ENCODE measurements around the gene SLC37A2.

Gene SLC37A2

DNA sequence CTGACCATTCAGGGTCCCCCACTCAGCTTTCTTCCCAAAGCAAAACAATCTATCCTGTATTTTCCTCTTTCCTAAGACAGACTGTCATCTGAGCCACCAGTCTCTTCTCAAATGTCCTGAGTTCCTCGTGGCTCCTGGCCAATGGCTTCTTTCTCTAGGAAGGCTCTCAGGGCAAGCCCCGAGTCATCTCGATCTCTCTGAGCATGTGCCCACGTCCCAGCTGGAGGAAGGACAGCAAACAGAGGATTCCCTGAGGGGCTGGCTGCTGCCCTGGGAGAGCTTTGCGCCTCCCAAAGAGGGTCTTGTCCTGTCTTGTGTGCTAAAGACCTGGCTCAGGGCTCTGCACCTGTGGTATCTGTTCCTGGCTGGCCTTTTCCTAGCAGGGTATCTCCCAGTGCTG, 8.3 kb downstream of the SLC37A2 start:
- Histone ChIP-seq H3K36me3 (ENCODE audit: insufficient read depth) (no peaks in the 10 kb centered on the region), H3K9ac (no peak overlapping the region), H2AFZ (ENCODE audit: low read depth) (no peak overlapping the region), H3K4me1 (ENCODE audit: low read depth, poor library complexity, severe bottlenecking) (no peaks in the 10 kb centered on the region), H3K4me3 (IDR thresholded peaks at IDR 0.05; ENCODE audit: insufficient read depth, low read depth, low read length) (no peak overlapping the region), H3K27me3 (ENCODE audit: insufficient read depth, low read depth) (no peaks in the 10 kb centered on the region), H3K4me2 (no peak overlapping the region), H4K20me1 (ENCODE audit: insufficient read depth) (no peaks in the 10 kb centered on the region), H3K27ac (no peak overlapping the region), H3K79me2 (ENCODE audit: insufficient read depth, low read depth) (no peaks in the 10 kb centered on the region)
- TF ChIP-seq, protein P1, sequence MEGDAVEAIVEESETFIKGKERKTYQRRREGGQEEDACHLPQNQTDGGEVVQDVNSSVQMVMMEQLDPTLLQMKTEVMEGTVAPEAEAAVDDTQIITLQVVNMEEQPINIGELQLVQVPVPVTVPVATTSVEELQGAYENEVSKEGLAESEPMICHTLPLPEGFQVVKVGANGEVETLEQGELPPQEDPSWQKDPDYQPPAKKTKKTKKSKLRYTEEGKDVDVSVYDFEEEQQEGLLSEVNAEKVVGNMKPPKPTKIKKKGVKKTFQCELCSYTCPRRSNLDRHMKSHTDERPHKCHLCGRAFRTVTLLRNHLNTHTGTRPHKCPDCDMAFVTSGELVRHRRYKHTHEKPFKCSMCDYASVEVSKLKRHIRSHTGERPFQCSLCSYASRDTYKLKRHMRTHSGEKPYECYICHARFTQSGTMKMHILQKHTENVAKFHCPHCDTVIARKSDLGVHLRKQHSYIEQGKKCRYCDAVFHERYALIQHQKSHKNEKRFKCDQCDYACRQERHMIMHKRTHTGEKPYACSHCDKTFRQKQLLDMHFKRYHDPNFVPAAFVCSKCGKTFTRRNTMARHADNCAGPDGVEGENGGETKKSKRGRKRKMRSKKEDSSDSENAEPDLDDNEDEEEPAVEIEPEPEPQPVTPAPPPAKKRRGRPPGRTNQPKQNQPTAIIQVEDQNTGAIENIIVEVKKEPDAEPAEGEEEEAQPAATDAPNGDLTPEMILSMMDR (conservative IDR thresholded peaks at IDR 0.05; ENCODE audit: low read depth, low read length): no peak

DNA sequence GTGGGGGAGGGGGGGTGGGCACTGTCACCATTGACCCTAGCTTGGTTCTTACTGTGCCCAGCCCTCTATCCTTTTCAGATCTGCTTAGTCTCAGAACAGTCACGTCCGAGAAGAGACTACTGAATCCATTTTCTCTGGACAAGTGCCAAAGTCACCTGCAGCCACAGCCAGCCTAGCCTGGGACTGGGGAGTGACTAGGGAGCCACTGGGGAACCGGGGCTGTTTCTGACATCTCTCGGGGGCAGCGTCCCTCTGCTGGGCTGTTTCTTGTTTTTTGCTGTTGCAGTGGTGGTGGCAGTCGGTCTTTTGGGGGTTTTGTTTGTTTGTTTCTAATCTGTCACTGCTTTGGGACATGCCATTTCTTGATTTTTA, 8.7 kb downstream of the SLC37A2 start:
- Histone ChIP-seq H3K36me3 (ENCODE audit: insufficient read depth) (no peaks in the 10 kb centered on the region), H3K4me1 (ENCODE audit: low read depth, poor library complexity, severe bottlenecking) (no peaks in the 10 kb centered on the region), H3K27me3 (ENCODE audit: insufficient read depth, low read depth) (no peaks in the 10 kb centered on the region), H2AFZ (ENCODE audit: low read depth) (no peak overlapping the region), H3K27ac (no peak overlapping the region), H4K20me1 (ENCODE audit: insufficient read depth) (no peaks in the 10 kb centered on the region), H3K4me3 (IDR thresholded peaks at IDR 0.05; ENCODE audit: insufficient read depth, low read depth, low read length) (no peak overlapping the region), H3K9ac (no peak overlapping the region), H3K4me2 (no peak overlapping the region), H3K79me2 (ENCODE audit: insufficient read depth, low read depth) (no peaks in the 10 kb centered on the region)
- TF ChIP-seq, protein P1 (conservative IDR thresholded peaks at IDR 0.05; ENCODE audit: low read depth, low read length): no peak

DNA sequence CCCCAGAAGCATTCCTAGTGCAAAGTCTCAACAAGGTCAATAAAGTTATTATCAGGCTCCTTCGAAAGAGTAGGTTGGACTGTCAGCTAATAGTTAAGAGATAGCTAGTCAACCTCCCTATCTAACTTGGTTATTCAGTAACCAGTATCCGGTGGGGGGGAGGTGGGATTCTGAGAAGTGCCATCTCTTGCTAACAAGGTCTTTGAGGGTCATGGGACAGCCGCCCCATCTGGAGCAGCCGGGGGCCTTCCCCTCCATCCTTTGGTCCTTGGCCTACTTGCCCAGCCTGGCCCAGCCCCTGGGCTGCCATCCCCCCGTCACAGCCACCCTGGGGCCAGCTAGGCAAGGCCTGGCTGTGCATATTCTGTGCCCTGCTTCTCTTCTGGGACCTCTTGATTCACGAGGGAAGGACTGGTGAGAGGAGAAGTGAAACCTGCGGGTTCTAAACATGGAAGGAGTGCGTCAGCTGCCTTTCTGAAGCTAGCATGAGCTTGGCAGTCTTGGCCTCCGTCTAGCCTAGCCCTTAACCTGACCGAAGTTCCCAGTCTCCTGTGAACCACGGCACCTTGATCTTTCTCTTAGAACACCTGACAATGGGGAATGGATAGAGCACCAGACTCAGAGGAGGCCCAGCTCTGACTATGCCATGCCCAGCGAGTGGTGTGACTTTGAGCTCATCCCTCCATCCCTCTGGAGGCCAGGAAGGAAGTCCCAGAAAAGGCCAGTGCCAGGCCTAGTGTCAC, 9.3 kb downstream of the SLC37A2 start:
- no peak overlapping the region for H3K27ac ChIP-seq
- no peaks in the 10 kb centered on the region for H3K79me2 ChIP-seq (ENCODE audit: insufficient read depth, low read depth)
- no peak overlapping the region for H3K4me3 ChIP-seq (IDR thresholded peaks at IDR 0.05; ENCODE audit: insufficient read depth, low read depth, low read length)
- no peaks in the 10 kb centered on the region for H3K27me3 ChIP-seq (ENCODE audit: insufficient read depth, low read depth)
- no peaks in the 10 kb centered on the region for H3K4me1 ChIP-seq (ENCODE audit: low read depth, poor library complexity, severe bottlenecking)
- no peak overlapping the region for H2AFZ ChIP-seq (ENCODE audit: low read depth)
- no peaks in the 10 kb centered on the region for H4K20me1 ChIP-seq (ENCODE audit: insufficient read depth)
- TF ChIP-seq, protein P1 (conservative IDR thresholded peaks at IDR 0.05; ENCODE audit: low read depth, low read length): no peak
- no peaks in the 10 kb centered on the region for H3K36me3 ChIP-seq (ENCODE audit: insufficient read depth)
- no peak overlapping the region for H3K9ac ChIP-seq
- H3K4me2 ChIP-seq: no peak overlapping the region

DNA sequence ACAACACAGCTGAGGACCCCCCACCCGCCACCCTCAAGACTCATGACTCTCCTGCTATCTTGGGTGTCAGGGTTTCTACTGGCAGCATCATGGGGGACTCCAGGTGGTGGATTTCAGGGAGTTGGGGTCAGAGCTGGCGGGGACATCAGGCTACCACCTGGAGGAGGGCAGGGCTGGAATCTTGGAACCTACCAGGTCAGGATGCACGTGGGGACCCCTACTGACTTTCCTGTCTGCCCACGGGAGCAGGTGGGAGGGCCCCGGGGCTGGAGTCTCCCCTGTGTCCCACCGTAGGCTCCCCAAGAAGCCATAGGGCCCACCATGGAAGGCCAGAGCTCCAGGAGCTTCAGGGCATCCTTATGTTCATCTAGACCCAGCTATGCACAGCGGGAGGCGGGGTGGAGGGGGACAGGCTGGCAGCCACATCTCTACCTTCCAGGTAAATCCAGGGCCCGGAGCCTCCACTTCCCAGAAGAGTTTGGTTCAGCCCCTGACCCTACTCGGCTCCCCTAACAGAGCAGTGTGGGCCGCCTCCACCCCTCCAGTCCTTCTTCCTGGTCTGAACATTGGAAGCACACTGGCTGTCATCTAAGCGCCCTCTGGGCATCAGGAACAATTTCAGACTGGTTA, 10.0 kb downstream of the SLC37A2 start:
- Histone ChIP-seq H3K27ac (no peak overlapping the region), H2AFZ (ENCODE audit: low read depth) (no peak overlapping the region), H3K36me3 (ENCODE audit: insufficient read depth) (no peaks in the 10 kb centered on the region), H3K79me2 (ENCODE audit: insufficient read depth, low read depth) (no peaks in the 10 kb centered on the region), H3K4me3 (IDR thresholded peaks at IDR 0.05; ENCODE audit: insufficient read depth, low read depth, low read length) (no peak overlapping the region), H3K9ac (no peak overlapping the region), H3K4me1 (ENCODE audit: low read depth, poor library complexity, severe bottlenecking) (no peaks in the 10 kb centered on the region), H3K4me2 (no peak overlapping the region), H4K20me1 (ENCODE audit: insufficient read depth) (no peaks in the 10 kb centered on the region), H3K27me3 (ENCODE audit: insufficient read depth, low read depth) (no peaks in the 10 kb centered on the region)
- TF ChIP-seq, protein P1 (conservative IDR thresholded peaks at IDR 0.05; ENCODE audit: low read depth, low read length): no peak

Data from KMS-11 (cell line).